Adrenal gland (tissue), 12 donors: ENCODE measurements around the gene BMP5. TPM values are rescaled to one million over a fixed set of nuclear protein-coding genes. Genes with fewer than 3 reads are reported as not detected.

Experiments used
- DNase-seq, 7 donors: peaks; one replicate each; pipeline ENCODE4 v3.0.0-alpha.2; 2019 to 2020
- H3K27ac ChIP-seq, 5 donors: fragments of 200-600 bp; sonication (generic) in 4 of 5; 1 replicate in 3 of 5; 2 replicates in 2 of 5; pipeline versions ENCODE4 v1.5.1 to v1.8.0; 2016 to 2020; ENCODE audit warnings: mild to moderate bottlenecking in 1 of 5
- H3K27me3 ChIP-seq: fragments of 200-600 bp; 2 replicates; pipeline ENCODE4 v1.8.0; 2021
- H3K36me3 ChIP-seq, 2 donors: fragments of 200-600 bp; replicated peaks in 1 of 2; 1 replicate in 1 of 2; 2 replicates in 1 of 2; pipeline versions ENCODE4 v1.5.1 to v1.8.0; 2018 to 2022
- H3K4me1 ChIP-seq, 2 donors: fragments of 200-600 bp; replicated peaks in 1 of 2; 1 replicate in 1 of 2; 2 replicates in 1 of 2; pipeline versions ENCODE4 v1.5.1 to v1.8.0; 2018 to 2021
- H3K4me3 ChIP-seq, 4 donors: fragments of 200-600 bp; sonication (generic) in 3 of 4; one replicate each; pipeline ENCODE4 v1.5.1; 2016 to 2018
- H3K9me3 ChIP-seq, 3 donors: fragments of 200-600 bp; sonication (generic) in 1 of 3; replicated peaks in 1 of 3; 1 replicate in 2 of 3; 2 replicates in 1 of 3; pipeline versions ENCODE4 v1.5.1 to v1.8.0; 2016 to 2021
- POLR2A ChIP-seq, 2 donors: fragments of 450-650 bp; IDR thresholded peaks; one replicate each; pipeline ENCODE4 v1.6.1; 2017; ENCODE audit warnings: antibody characterized with exemption in 2 of 2, mild to moderate bottlenecking in 2 of 2, moderate library complexity in 1 of 2
- WGBS, 4 donors: extraction: QIAGEN DNeasy Blood & Tissue Kit in 2 of 4; methylation state at CpG; one replicate each; pipeline versions ENCODE4 v1.1.5 to v1.1.7; 2013 to 2017; 5-methylcytosine and 5-hydroxymethylcytosine counted together
- intact Hi-C, 2 donors: fragments of 100-400 bp; cut with DNase I; formaldehyde crosslinking; loops; one replicate each; pipeline versions ENCODE4 v1.14.1 to v1.15.0; 2022 to 2023
- polyA plus RNA-seq, 3 donors: library from polyadenylated mRNA; stranded (reverse); fragments of 200-250 nt in 2 of 3; fragments of 350-450 nt in 1 of 3; fragmentation: Illumina TruSeq in 1 of 3; extraction: RNeasy Lipid Tissue Mini Kit (QIAGEN cat#74804) in 1 of 3; gene quantifications; one replicate each; pipeline ENCODE4 v1.2.3, GENCODE V29; 2013 to 2014
- total RNA-seq, 9 donors: library from RNA; depleted of rRNA in 4 of 9; stranded (reverse); fragments of >200 nt in 4 of 9; fragments of 120-200 nt in 1 of 9; fragmentation: NEBNext Ultra II Directional in 1 of 9; extraction: Animal tissue kit (Norgen Biotek cat#: 25700) in 1 of 9; gene quantifications; one replicate each; pipeline versions ENCODE4 v1.1.0 to v1.2.4, GENCODE V29; 2013 to 2023
- TF ChIP-seq, protein P1 (sequence below), 6 experiments: fragments of 450-650 bp in 4 of 6; fragments of 200-600 bp in 2 of 6; sonication (generic) in 1 of 6; IDR thresholded peaks; 1 replicate in 5 of 6; 2 replicates in 1 of 6; pipeline versions ENCODE4 v1.5.1 to v1.8.0; 2016 to 2021; ENCODE audit warnings: antibody characterized with exemption in 6 of 6, mild to moderate bottlenecking in 2 of 6, moderate library complexity in 1 of 6
- donor health status: healthy with polysubstance abuse.
- donor health status: Bipolar disorder and iron deficiency.
- donor health status: DM: yes; HTN: yes; CAD: no.
- donor health status: DM: no; HTN: no; CAD: no.
- donor health status: DM: no; HTN: no; CAD: no.
- donor health status: DM: yes; HTN: yes; CAD: no.

BMP5 gene
- total and polyA plus RNA-seq, 12 donors: 0.06 to 11.4 (median 0.28) TPM; not detected in 3

DNA sequence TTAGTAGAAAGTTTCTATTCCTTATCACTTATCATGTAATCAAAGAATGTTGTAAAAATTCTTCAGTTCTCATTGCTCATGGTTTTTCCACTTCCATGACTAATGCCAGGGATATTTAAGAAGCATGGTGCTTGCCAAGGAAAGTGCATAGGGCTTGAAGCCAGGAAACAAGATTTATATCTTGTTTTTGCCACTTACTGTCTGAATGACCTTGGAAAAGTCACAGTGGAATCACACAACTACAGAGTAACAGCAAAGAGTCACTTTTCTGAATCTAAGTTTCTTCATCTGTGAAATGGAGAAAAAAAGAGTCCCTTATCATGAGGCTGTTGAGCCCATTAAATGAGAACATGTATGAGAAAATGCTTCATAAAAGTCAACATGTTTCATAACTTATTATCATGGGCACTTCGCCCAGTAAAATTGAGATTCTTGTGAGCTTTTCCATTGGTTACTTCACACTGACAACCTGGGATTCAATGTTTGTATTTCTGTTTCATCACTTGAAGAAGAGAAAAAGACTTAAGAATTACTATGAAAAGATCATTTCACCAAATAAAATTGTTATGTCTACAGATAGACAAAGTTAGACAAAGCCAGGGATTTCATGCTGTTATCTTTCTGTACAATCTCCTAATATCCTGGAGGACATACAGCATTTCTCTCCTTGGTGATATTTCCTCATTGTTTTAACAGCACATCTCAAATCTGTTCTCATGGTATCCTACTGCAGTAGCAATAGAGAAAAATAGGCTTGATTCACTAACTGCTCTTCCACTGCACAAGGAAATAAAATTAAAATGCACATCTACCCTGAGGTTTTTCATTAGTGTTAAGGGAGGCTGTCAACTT lies 7.6 kb upstream of the BMP5 start:
- Histone ChIP-seq H3K4me3 (no peak overlapping the region), H3K4me1 (peaks cover 0 to 6% of the 10 kb centered on the region in 2 donors), H3K27me3 (no peaks in the 10 kb centered on the region), H3K36me3 (no peaks in the 10 kb centered on the region), H3K27ac (no peak overlapping the region), H3K9me3 (no peaks in the 10 kb centered on the region)
- TF ChIP-seq POLR2A (IDR thresholded peaks at IDR 0.05): no peak
- TF ChIP-seq, protein P1, sequence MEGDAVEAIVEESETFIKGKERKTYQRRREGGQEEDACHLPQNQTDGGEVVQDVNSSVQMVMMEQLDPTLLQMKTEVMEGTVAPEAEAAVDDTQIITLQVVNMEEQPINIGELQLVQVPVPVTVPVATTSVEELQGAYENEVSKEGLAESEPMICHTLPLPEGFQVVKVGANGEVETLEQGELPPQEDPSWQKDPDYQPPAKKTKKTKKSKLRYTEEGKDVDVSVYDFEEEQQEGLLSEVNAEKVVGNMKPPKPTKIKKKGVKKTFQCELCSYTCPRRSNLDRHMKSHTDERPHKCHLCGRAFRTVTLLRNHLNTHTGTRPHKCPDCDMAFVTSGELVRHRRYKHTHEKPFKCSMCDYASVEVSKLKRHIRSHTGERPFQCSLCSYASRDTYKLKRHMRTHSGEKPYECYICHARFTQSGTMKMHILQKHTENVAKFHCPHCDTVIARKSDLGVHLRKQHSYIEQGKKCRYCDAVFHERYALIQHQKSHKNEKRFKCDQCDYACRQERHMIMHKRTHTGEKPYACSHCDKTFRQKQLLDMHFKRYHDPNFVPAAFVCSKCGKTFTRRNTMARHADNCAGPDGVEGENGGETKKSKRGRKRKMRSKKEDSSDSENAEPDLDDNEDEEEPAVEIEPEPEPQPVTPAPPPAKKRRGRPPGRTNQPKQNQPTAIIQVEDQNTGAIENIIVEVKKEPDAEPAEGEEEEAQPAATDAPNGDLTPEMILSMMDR (IDR thresholded peaks at IDR 0.05): no peak
- DNase-seq: peak; percentile 26 to 81 (median 72)
- intact Hi-C loops: loop anchor here in 1 of 2 donors (10.0 kb wide), 1 partner anchor 438 kb away; no protein-coding TSS in a partner anchor
- 26 to 70% (median 52%) methylated on average over 1 of the region's 1 CpG for WGBS, 4 donors

DNA sequence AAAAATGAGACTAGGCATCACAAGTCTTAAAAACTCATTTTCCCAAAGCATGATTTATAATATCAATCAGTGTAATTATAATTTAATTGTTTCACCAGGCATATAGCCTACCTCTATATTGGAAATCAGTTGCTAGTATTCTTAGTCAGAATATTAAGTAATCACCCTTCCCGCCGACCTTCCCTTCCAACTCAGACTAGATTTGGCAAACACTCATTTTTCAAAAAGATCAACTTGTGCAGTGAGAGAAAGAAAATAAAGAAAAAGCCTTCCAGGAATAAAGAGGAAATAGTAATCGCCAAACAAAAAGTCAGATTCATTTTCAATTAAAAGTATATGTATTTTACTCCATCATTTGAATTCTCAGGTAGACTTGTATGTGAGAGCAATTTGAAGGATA lies 1.9 kb upstream of the BMP5 start:
- Histone ChIP-seq H3K27ac (no peak overlapping the region), H3K4me3 (no peak overlapping the region), H3K9me3 (no peaks in the 10 kb centered on the region), H3K27me3 (no peaks in the 10 kb centered on the region), H3K36me3 (no peaks in the 10 kb centered on the region), H3K4me1 (peaks cover 0 to 3% of the 10 kb centered on the region in 2 donors)
- DNase-seq: no peak
- 56 to 71% (median 58%) methylated on average over 3 of the region's 3 CpGs for WGBS, 4 donors
- intact Hi-C loops: no loop called here
- TF ChIP-seq POLR2A (IDR thresholded peaks at IDR 0.05): no peak

- intact Hi-C loops: no loop called here
- TF ChIP-seq, protein P1 (IDR thresholded peaks at IDR 0.05): no peak
- TF ChIP-seq POLR2A (IDR thresholded peaks at IDR 0.05): no peak
- Histone ChIP-seq H3K4me3 (no peak overlapping the region), H3K27ac (no peak overlapping the region), H3K9me3 (peaks cover 0 to 6% (median 0%) of the 10 kb centered on the region in 3 donors), H3K4me1 (no peaks in the 10 kb centered on the region), H3K27me3 (no peaks in the 10 kb centered on the region), H3K36me3 (no peaks in the 10 kb centered on the region)
- no peak for DNase-seq
- 71 to 78% (median 74%) methylated on average over 6 of the region's 6 CpGs for WGBS, 4 donors
These were observed 1.1 kb downstream of the BMP5 start for GRCh38 chr6:55874316-55874715.

DNA sequence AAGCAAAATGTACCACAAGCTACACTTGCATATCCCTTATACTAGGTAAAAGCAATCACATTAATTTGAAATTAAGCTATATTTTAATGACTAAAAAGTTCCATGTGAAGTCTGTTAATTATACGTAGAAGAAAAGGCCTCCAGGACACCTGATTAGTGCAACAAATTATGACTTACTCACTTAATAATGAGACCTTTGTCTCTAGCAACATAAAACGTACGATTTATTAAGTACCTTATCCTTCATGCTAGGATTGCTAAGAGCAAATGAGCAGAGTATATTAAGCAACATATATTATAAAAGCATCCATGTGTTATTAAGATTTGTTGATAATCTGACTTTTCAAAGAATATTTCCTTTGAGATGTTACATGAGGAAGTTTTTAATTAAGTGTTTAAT lies 2.5 kb downstream of the BMP5 start:
- Histone ChIP-seq H3K27me3 (no peaks in the 10 kb centered on the region), H3K4me3 (no peak overlapping the region), H3K9me3 (peaks cover 0 to 6% (median 0%) of the 10 kb centered on the region in 3 donors), H3K27ac (no peak overlapping the region), H3K36me3 (no peaks in the 10 kb centered on the region), H3K4me1 (no peaks in the 10 kb centered on the region)
- no peak for DNase-seq
- intact Hi-C loops: no loop called here
- TF ChIP-seq, protein P1 (IDR thresholded peaks at IDR 0.05): no peak
- no peak for TF ChIP-seq POLR2A (IDR thresholded peaks at IDR 0.05)
- 71 to 86% (median 77%) methylated on average over 3 of the region's 3 CpGs for WGBS, 4 donors
